NCI-H748 treated with DMSO at 0.1 percent for 48 hours (cell line): ENCODE results near the gene VPS8.

Source experiments
- DNase-seq: peaks from one replicate; lab custom pipeline; 2025; lab: John Stamatoyannopoulos, UW

Gene VPS8

GRCh38 chr3:185090811-185091210 lies 278.8 kb downstream of the VPS8 start:
- no peak for DNase-seq

- DNase-seq = no peak
These were observed 281.1 kb downstream of the VPS8 start for GRCh38 chr3:185093116-185093515.

GRCh38 chr3:185094697-185095096 lies 282.7 kb downstream of the VPS8 start:
- no peak for DNase-seq
